ENCODE measurements around the gene FBXL19.
A peak's percentile ranks its signal among the peaks of the same experiment; 100 is the strongest.
"Not testable (repeated sequence)": the region's sequence is repeated elsewhere in the genome, so short reads cannot be mapped to it uniquely, and the experiment has no call there.

The FBXL19 gene

DNA sequence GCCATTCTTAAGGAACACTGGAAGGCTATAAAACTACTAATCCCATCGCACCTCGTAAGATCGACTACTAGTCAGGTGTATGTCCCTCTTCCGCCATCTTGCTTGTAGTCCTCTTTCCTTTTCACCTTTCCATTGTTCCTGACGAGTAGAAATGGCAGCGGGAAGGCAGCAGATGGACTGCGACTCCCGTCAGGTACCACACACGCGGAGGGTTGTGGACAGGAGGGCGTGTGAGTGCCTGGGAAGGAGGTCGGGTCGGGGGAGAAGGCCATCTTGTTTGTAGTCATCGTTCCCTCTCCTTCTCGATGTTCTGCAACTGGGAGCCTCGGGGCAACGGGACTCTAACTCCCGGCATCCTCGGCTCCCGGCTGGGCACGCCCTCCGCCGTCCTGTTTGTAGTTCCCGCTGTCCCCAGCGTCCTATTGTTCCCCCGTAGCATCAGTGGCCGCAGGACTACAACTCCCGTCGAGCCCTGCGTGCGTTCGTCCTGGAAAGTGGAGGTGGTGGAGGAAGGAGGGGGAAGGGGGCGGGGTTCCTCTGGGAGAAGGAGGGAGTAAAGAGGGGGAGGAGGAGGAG lies 324 bp upstream of the FBXL19 start:
- DNase-seq = peak; percentile 100

- no peak for DNase-seq
Observed at GRCh38 chr16:30924076-30924912, 922 bp downstream of the FBXL19 start.

GRCh38 chr16:30924913-30925631 lies 1.7 kb downstream of the FBXL19 start:
- DNase-seq = no peak

DNA sequence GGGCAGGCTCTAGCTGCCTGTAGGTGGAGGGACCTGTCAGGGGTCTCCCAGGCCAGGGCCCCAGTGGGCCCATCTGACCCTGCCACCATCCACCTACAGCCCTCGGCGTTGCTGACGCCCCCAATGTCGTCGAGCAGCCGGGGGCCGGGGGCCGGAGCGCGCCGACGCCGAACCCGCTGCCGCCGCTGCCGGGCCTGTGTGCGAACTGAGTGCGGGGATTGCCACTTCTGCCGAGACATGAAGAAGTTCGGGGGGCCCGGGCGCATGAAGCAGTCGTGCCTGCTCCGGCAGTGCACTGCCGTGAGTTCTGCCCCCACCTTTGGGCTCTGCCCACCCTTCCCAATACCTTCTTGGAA lies 2.2 kb downstream of the FBXL19 start:
- no peak for DNase-seq

GRCh38 chr16:30925995-30926811 lies 2.8 kb downstream of the FBXL19 start:
- no peak for DNase-seq

DNA sequence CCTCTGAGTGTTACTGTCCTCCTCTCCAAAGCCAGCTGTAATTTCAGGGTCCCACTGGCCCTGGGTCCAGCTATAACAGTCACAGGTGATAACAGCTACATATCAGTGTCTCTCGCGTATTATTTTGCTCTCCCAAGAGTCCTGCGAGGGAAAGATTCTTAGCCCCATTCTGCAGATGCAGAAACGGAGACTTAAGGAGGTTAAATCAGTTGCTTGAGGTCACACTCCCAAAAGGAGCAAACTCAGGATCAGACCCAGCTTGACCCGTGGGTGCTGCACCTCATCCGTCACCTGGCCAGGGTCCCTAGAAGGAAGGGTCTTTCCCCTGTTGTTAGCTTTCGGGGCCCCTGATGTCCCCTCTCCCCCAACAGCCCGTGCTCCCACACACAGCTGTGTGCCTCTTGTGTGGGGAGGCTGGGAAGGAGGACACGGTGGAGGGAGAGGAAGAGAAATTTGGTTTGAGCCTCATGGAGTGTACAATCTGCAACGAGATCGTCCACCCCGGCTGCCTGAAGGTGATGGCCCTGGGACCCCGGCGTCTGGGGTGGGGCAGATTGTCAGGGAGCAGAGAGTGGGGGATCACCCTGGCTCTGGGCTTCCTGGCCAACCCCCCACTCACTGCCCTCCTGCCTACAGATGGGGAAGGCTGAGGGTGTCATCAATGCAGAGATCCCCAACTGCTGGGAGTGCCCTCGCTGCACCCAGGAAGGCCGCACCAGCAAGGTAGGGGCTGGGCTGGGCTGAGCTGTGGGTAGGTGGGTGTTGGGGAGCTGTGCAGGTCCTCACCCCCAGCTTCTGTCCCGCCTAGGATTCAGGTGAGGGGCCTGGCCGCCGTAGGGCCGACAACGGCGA lies 3.8 kb downstream of the FBXL19 start:
- no peak for DNase-seq

- DNase-seq = no peak
Observed at GRCh38 chr16:30927789-30928378, 4.5 kb downstream of the FBXL19 start.

DNA sequence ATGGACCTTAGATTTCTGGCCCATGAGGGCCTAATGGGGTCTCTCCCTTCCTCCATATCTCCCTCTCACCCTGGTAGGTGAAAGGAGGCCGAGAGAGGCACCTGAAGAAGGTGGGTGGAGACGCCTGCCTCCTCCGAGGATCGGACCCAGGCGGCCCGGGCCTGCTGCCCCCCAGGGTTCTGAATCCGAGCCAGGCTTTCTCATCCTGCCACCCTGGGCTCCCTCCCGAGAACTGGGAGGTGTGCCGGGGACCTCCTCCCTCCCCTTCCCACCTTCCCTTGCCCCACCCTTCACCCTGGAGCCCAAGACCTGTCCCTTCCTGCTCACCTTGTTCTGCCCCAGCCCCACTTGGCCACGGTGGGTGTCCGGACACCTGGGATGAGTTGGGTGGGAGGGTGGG lies 5.0 kb downstream of the FBXL19 start:
- DNase-seq = no peak

DNA sequence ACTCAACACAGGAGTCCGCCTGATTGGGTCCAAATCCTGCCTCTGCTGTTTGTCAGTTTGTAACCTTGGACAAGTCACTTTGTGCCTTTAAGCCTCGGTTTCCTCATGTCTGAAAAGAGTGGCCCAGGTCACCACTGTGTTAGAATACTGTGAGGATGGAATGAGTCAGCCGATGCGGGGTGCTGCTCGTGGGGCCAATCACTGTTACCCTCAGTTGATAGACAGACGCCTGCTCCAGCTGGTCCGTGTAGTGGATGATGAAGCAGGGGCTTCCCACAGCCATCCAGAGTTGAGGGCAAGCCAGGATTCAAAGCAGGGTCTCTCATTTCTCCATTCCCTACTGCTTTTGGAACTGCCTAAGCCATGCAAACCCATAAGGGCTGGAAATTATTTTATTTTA lies 5.8 kb downstream of the FBXL19 start:
- no peak for DNase-seq

GRCh38 chr16:30930160-30930571 lies 6.8 kb downstream of the FBXL19 start:
- DNase-seq = no peak

DNA sequence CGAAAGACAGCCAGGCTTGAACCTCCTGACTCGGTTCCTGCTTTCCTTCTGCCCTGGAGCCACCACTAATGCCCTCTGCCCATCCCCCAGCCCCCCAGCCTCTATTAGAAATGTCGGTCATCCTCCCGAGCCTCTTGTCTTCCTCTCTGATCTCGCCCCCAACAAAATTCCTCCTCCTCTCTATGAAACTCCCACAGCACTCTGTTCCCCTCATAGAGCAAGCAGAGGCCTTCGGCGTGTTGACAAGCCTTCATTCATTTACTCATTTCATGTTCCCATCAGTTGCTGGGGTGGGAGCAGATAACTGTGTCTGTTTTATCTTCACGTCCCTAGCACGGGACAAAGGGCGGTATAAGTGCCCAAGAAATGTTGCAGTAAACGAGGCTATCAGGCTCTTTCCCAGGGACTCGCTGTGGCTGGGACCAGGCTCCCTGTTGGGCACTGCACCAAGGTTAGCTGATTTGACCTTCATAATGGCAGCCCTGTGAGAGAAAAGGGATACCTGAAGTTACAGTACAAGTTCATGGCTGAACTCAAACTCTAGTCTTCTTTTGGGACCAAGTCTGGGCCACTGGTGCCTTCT lies 7.8 kb downstream of the FBXL19 start:
- DNase-seq = no peak

- peak; percentile 1 for DNase-seq
Observed at GRCh38 chr16:30934827-30935557, 11.6 kb downstream of the FBXL19 start.

- no peak for DNase-seq
Observed at GRCh38 chr16:30937692-30938091, 14.3 kb downstream of the FBXL19 start.

DNA sequence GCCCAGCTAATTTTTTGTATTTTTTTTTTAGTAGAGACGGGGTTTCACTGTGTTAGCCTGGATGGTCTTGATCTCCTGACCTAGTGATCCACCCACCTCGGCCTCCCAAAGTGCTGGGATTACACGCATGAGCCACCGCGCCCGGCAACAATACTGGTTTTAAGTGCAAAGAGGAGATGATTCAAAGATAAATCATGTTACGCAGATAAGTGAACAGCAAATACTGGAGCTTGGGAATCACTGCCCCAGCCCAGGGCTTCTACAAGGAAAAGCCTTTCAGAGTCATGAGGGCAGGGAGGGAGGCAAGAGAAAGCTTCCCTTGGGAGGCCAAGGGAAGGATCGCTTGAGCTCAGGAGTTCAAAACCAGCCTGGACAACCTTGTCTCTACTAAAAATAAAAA lies 16.2 kb downstream of the FBXL19 start:
- DNase-seq = not testable (repeated sequence)

- DNase-seq = peak; percentile 67
Observed at GRCh38 chr16:30941600-30942425, 18.4 kb downstream of the FBXL19 start.

DNA sequence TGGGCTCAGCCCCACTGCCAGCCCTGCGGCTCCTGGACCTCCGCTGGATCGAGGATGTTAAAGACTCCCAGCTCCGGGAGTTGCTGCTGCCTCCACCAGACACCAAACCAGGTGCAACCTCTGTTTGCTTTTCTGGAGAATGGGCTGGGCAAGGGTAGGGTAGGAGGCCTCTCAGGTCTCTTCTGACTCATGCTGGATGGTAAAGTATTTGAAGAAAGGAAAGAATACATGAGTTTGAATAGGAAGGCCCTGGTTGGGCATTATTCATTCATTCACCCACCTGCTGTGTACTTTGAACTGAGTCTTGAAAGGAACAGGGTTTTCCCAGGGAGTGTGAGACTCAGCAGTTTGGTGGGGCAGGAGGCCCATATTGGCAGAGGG lies 19.0 kb downstream of the FBXL19 start:
- no peak for DNase-seq

GRCh38 chr16:30944352-30944751 lies 21.0 kb downstream of the FBXL19 start:
- no peak for DNase-seq

GRCh38 chr16:30946671-30947540 lies 23.5 kb downstream of the FBXL19 start:
- no peak for DNase-seq

DNA sequence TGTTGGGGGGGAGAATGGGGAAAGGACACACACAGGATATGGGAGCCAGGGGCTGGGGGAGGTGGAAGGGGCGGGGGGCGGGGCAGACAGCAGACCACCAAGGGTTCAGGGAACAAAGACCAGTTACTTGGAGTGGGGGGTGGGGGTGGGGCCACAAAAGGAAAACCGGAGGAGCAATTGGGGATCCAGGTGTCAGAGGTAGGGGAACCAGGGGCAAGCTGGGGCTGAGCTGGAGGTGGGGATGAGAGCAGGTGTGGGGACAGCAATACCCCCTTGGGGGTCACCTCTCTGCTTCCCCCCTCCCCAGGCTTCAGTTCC lies 24.1 kb downstream of the FBXL19 start:
- no peak for DNase-seq
